HCT116 (cell line): ENCODE data around the gene RANBP17. TPM values are rescaled to one million over a fixed set of nuclear protein-coding genes. Genes with fewer than 3 reads are reported as not detected.

Source experiments
- ATAC-seq: fragments of 200-7000 bp; cut with Tn5 transposase; 2 replicates; pipeline ENCODE4 v1.9.1; 2020; ENCODE audit warnings: mild to moderate bottlenecking, moderate library complexity
- BruUV-seq: library from RNA; stranded (reverse); fragments of 400-500 nt; replicated peaks from 2 replicates; lab custom pipeline; 2021; lab: Mats Ljungman, UMichigan
- CTCF ChIA-PET: fragments of 300-600 bp; sonication (Branson Sonifier 250); formaldehyde crosslinking; loops from one replicate; lab custom pipeline; 2021; ENCODE audit warnings: antibody characterized with exemption; lab: Charles Lee
- POLR2A ChIA-PET: fragments of 300-600, 350-600 bp; sonication (Branson Sonifier 250); formaldehyde crosslinking; loops from one replicate; lab custom pipeline; 2021; ENCODE audit warnings: antibody characterized with exemption; lab: Charles Lee
- RAD21 ChIA-PET, 2 experiments: fragments of 300-600 bp; sonication (Branson Sonifier 250); formaldehyde crosslinking; loops; one replicate each; lab custom pipeline; 2023; ENCODE audit warnings: low total read pairs in 2 of 2; ENCODE audit not compliant: uncharacterized antibody in 2 of 2, unreplicated experiment in 2 of 2, low non-redundant PET in 1 of 2; lab: Charles Lee
- DNase-seq: peaks from one replicate; pipeline ENCODE4 v3.0.0-alpha.2; 2010; ENCODE audit warnings: low read depth, low spot score
- H2AFZ ChIP-seq: fragments of 200-600 bp; shearing (Covaris generic), sonication (generic); 2 replicates; pipeline ENCODE4 v1.6.1; 2017; ENCODE audit warnings: low read depth, mixed run types, mixed read lengths, antibody characterized with exemption, low read length; ENCODE audit not compliant: poor library complexity, severe bottlenecking
- H3K27ac ChIP-seq: 2 replicates; pipeline ENCODE4 v1.5.1; 2012; ENCODE audit warnings: low read depth, low read length
- H3K27me3 ChIP-seq: fragments of 200-600 bp; sonication (generic); 2 replicates; pipeline ENCODE4 v1.6.1; 2016; ENCODE audit warnings: mixed run types, low read length, mixed read lengths; ENCODE audit not compliant: insufficient read depth
- H3K36me3 ChIP-seq, 2 experiments: fragments of 200-500 bp in 1 of 2; fragments of 200-600 bp in 1 of 2; sonication (Bioruptor generic) in 1 of 2; sonication (generic) in 1 of 2; 2 replicates each; pipeline versions ENCODE4 v1.5.1 to v1.6.1; 2014 to 2016; ENCODE audit warnings: low read length in 2 of 2, inconsistent platforms in 1 of 2, mixed read lengths in 1 of 2, mixed run types in 1 of 2; ENCODE audit not compliant: insufficient read depth in 2 of 2, control insufficient read depth in 1 of 2
- H3K4me1 ChIP-seq, 2 experiments: fragments of 200-600 bp in 1 of 2; sonication (generic) in 1 of 2; 2 replicates each; pipeline versions ENCODE4 v1.5.1 to v1.6.1; 2012 to 2017; ENCODE audit warnings: low read length in 2 of 2, inconsistent platforms in 1 of 2, mild to moderate bottlenecking in 1 of 2, mixed read lengths in 1 of 2, mixed run types in 1 of 2, moderate library complexity in 1 of 2; ENCODE audit not compliant: insufficient read depth in 2 of 2, control insufficient read depth in 1 of 2
- H3K4me2 ChIP-seq: fragments of 200-600 bp; sonication (generic); 2 replicates; pipeline ENCODE4 v1.6.1; 2017; ENCODE audit warnings: mixed run types, low read length, mixed read lengths
- H3K4me3 ChIP-seq, 2 experiments: fragments of 200-600 bp in 1 of 2; sonication (generic) in 1 of 2; replicated peaks in 1 of 2; 2 replicates each; pipeline ENCODE4 v1.5.1; 2011 to 2016; ENCODE audit warnings: low read length in 2 of 2, control low read depth in 1 of 2, low read depth in 1 of 2, mild to moderate bottlenecking in 1 of 2, mixed read lengths in 1 of 2, mixed run types in 1 of 2
- H3K79me2 ChIP-seq: fragments of 200-600 bp; sonication (generic); 2 replicates; pipeline ENCODE4 v1.6.1; 2017; ENCODE audit warnings: mild to moderate bottlenecking, mixed run types, low read length, moderate library complexity, mixed read lengths; ENCODE audit not compliant: insufficient read depth
- H3K9ac ChIP-seq: fragments of 200-600 bp; sonication (generic); 2 replicates; pipeline ENCODE4 v1.6.1; 2016; ENCODE audit warnings: low read length, mixed read lengths
- H3K9me2 ChIP-seq: fragments of 200-600 bp; sonication (generic), shearing (Covaris generic); 2 replicates; pipeline ENCODE4 v1.6.1; 2017; ENCODE audit warnings: mixed run types, mild to moderate bottlenecking, moderate library complexity; ENCODE audit not compliant: insufficient read depth
- H3K9me3 ChIP-seq, 2 experiments: fragments of 200-500 bp in 1 of 2; fragments of 200-600 bp in 1 of 2; sonication (Bioruptor generic) in 1 of 2; sonication (generic) in 1 of 2; 2 replicates each; pipeline ENCODE4 v1.6.1; 2014 to 2017; ENCODE audit warnings: low read length in 2 of 2, mixed read lengths in 2 of 2, inconsistent platforms in 1 of 2, low read depth in 1 of 2, mild to moderate bottlenecking in 1 of 2, mixed run types in 1 of 2, moderate library complexity in 1 of 2; ENCODE audit not compliant: control insufficient read depth in 1 of 2, insufficient read depth in 1 of 2
- H4K20me1 ChIP-seq: fragments of 200-600 bp; sonication (generic), shearing (Covaris generic); 2 replicates; pipeline ENCODE4 v1.6.1; 2017; ENCODE audit warnings: mixed run types, mild to moderate bottlenecking, moderate library complexity; ENCODE audit not compliant: insufficient read depth
- ATF3 ChIP-seq: IDR thresholded peaks from 2 replicates; pipeline ENCODE4 v1.6.1; 2012
- CEBPB ChIP-seq: IDR thresholded peaks from 2 replicates; pipeline ENCODE4 v1.6.1; 2012; ENCODE audit warnings: low read depth
- EGR1 ChIP-seq: IDR thresholded peaks from 2 replicates; pipeline ENCODE4 v1.6.1; 2012; ENCODE audit warnings: low read depth
- ELF1 ChIP-seq: IDR thresholded peaks from 2 replicates; pipeline ENCODE4 v1.6.1; 2012; ENCODE audit warnings: low read depth, borderline replicate concordance
- EZH2phosphoT487 ChIP-seq: fragments of 200-600 bp; IDR thresholded peaks from 2 replicates; pipeline ENCODE4 v1.6.1; 2018; ENCODE audit warnings: antibody characterized with exemption, borderline replicate concordance
- FOSL1 ChIP-seq: IDR thresholded peaks from 2 replicates; pipeline ENCODE4 v1.6.1; 2012; ENCODE audit warnings: low read depth
- POLR2AphosphoS5 ChIP-seq: IDR thresholded peaks from 2 replicates; pipeline ENCODE4 v1.6.1; 2011; ENCODE audit warnings: mild to moderate bottlenecking, low read depth, low read length, moderate library complexity
- RAD21 ChIP-seq: IDR thresholded peaks from 2 replicates; pipeline ENCODE4 v1.6.1; 2012; ENCODE audit warnings: low read depth, mild to moderate bottlenecking
- REST ChIP-seq: IDR thresholded peaks from 2 replicates; pipeline ENCODE4 v1.6.1; 2012; ENCODE audit warnings: low read depth
- SIN3A ChIP-seq: IDR thresholded peaks from 2 replicates; pipeline ENCODE4 v1.6.1; 2012; ENCODE audit warnings: low read depth
- SP1 ChIP-seq: IDR thresholded peaks from 2 replicates; pipeline ENCODE4 v1.6.1; 2012; ENCODE audit warnings: low read depth
- TCF7L2 ChIP-seq: IDR thresholded peaks from 2 replicates; pipeline ENCODE4 v1.7.0; 2011; ENCODE audit warnings: borderline replicate concordance, inconsistent platforms; ENCODE audit not compliant: insufficient read depth, insufficient read length; ENCODE audit errors: extremely low read depth
- YY1 ChIP-seq: IDR thresholded peaks from 2 replicates; pipeline ENCODE4 v1.6.1; 2011; ENCODE audit warnings: low read length, low read depth, moderate library complexity, mild to moderate bottlenecking; ENCODE audit not compliant: insufficient replicate concordance; ENCODE audit errors: extremely low read depth
- ZBTB33 ChIP-seq: IDR thresholded peaks from 2 replicates; pipeline ENCODE4 v1.6.1; 2011; ENCODE audit warnings: mild to moderate bottlenecking, low read length, moderate library complexity; ENCODE audit not compliant: insufficient replicate concordance; ENCODE audit errors: extremely low read depth
- ZFX ChIP-seq: fragments of 450-650 bp; IDR thresholded peaks from 2 replicates; pipeline ENCODE4 v1.6.1; 2017
- ZNF274 ChIP-seq: fragments of 200-500 bp; sonication (Bioruptor generic); IDR thresholded peaks from 2 replicates; pipeline ENCODE4 v1.6.1; 2014; ENCODE audit warnings: mild to moderate bottlenecking, low read depth, low read length, inconsistent platforms
- intact Hi-C: fragments of 100-400 bp; cut with micrococcal nuclease; formaldehyde crosslinking; loops from 2 replicates; pipeline ENCODE4 v1.10.0; 2022
- total RNA-seq: library from RNA; stranded (reverse); gene quantifications from one replicate; pipeline ENCODE4 v1.2.1, GENCODE V29; 2021; ENCODE audit not compliant: unreplicated experiment

RANBP17 gene
- total RNA-seq, 1 experiment from 2014 or later, result 18.2 TPM

GRCh38 chr5:171249460-171249859 lies 387.6 kb downstream of the RANBP17 start:
- Histone ChIP-seq H3K9me2 (no peaks in the 10 kb centered on the region), H3K4me2 (no peak overlapping the region), H3K36me3 (no peaks in the 10 kb centered on the region), H3K4me1 (no peaks in the 10 kb centered on the region), H3K9ac (no peak overlapping the region), H3K27me3 (no peaks in the 10 kb centered on the region), H2AFZ (no peak overlapping the region), H3K9me3 (peaks cover 0 to 4% of the 10 kb centered on the region in 2 experiments; a peak in 1 of 4 replicates), H3K79me2 (no peaks in the 10 kb centered on the region), H4K20me1 (no peaks in the 10 kb centered on the region), H3K4me3 (no peak overlapping the region), H3K27ac (no peak overlapping the region)
- no peak for TF ChIP-seq YY1
- no peak for TF ChIP-seq ELF1
- no peak for TF ChIP-seq TCF7L2
- TF ChIP-seq RAD21, result no peak
- TF ChIP-seq POLR2AphosphoS5, result no peak
- no peak for TF ChIP-seq ATF3
- TF ChIP-seq ZNF274, result no peak
- no peak for TF ChIP-seq FOSL1
- TF ChIP-seq ZFX, result no peak
- TF ChIP-seq EGR1, result no peak
- no TSS peak for BruUV-seq
- ATAC-seq, result no peak
- ChIA-PET RAD21 (no interaction called here), POLR2A (no interaction called here), CTCF (no interaction called here)
- no peak for DNase-seq
- intact Hi-C loops, result no loop called here

- Histone ChIP-seq H3K9ac (no peak overlapping the region), H3K36me3 (no peaks in the 10 kb centered on the region), H4K20me1 (no peaks in the 10 kb centered on the region), H3K27me3 (no peaks in the 10 kb centered on the region), H3K27ac (no peak overlapping the region), H3K4me1 (no peaks in the 10 kb centered on the region), H3K4me3 (no peak overlapping the region), H3K9me3 (peaks cover 0 to 4% of the 10 kb centered on the region in 2 experiments; a peak in 1 of 4 replicates), H2AFZ (no peak overlapping the region), H3K4me2 (no peak overlapping the region), H3K79me2 (no peaks in the 10 kb centered on the region), H3K9me2 (no peaks in the 10 kb centered on the region)
- no peak for ATAC-seq
- ChIA-PET CTCF (no interaction called here), RAD21 (no interaction called here), POLR2A (no interaction called here)
- intact Hi-C loops, result no loop called here
- BruUV-seq, result no TSS peak
- DNase-seq, result no peak
- TF ChIP-seq SIN3A (no peak), ZFX (no peak), SP1 (no peak), ZBTB33 (no peak), EGR1 (no peak), CEBPB (no peak), RAD21 (no peak), REST (no peak), EZH2phosphoT487 (no peak), FOSL1 (no peak)
Observed at GRCh38 chr5:171250738-171251137, 388.9 kb downstream of the RANBP17 start.
